Esophagus squamous epithelium (tissue), 5 donors: ENCODE results near the gene CCNL2. TPM values are rescaled to one million over a fixed set of nuclear protein-coding genes. Genes with fewer than 3 reads are reported as not detected.
A peak's percentile ranks its signal among the peaks of the same experiment; 100 is the strongest.

Source experiments
- DNase-seq: peaks from one replicate; lab custom pipeline; 2025; lab: John Stamatoyannopoulos, UW
- H3K27ac ChIP-seq, 4 donors: fragments of 200-600 bp; sonication (generic); one replicate each; pipeline ENCODE4 v1.5.1; 2016 to 2019; ENCODE audit warnings: mild to moderate bottlenecking in 1 of 4
- H3K27me3 ChIP-seq, 4 donors: fragments of 200-600 bp; sonication (generic); 1 replicate in 3 of 4; 2 replicates in 1 of 4; pipeline versions ENCODE4 v1.5.1 to v1.6.0; 2017 to 2021; ENCODE audit warnings: antibody characterized with exemption in 1 of 4
- H3K36me3 ChIP-seq, 3 donors: fragments of 200-600 bp; sonication (generic); one replicate each; pipeline ENCODE4 v1.5.1; 2016 to 2019
- H3K4me1 ChIP-seq, 3 donors: fragments of 200-600 bp; sonication (generic); one replicate each; pipeline ENCODE4 v1.5.1; 2017 to 2019
- H3K4me3 ChIP-seq, 4 donors: fragments of 200-600 bp; sonication (generic); 1 replicate in 3 of 4; 2 replicates in 1 of 4; pipeline ENCODE4 v1.5.1; 2016 to 2019; ENCODE audit warnings: mild to moderate bottlenecking in 2 of 4, moderate library complexity in 1 of 4
- H3K9me3 ChIP-seq, 3 donors: fragments of 200-600 bp; sonication (generic); one replicate each; pipeline ENCODE4 v1.5.1; 2016 to 2019
- CTCF ChIP-seq, 6 experiments: fragments of 450-650 bp in 4 of 6; fragments of 200-600 bp in 2 of 6; sonication (generic) in 2 of 6; IDR thresholded peaks; one replicate each; pipeline ENCODE4 v1.5.1; 2016 to 2019; ENCODE audit warnings: antibody characterized with exemption in 6 of 6, mild to moderate bottlenecking in 4 of 6, moderate library complexity in 4 of 6
- POLR2A ChIP-seq, 4 donors: fragments of 450-650 bp; IDR thresholded peaks; one replicate each; pipeline ENCODE4 v1.6.1; 2017; ENCODE audit warnings: antibody characterized with exemption in 4 of 4, mild to moderate bottlenecking in 4 of 4, moderate library complexity in 3 of 4
- WGBS, 2 donors: methylation state at CpG; one replicate each; pipeline ENCODE4 v1.1.5; 2018; 5-methylcytosine and 5-hydroxymethylcytosine counted together
- intact Hi-C: fragments of 100-400 bp; cut with DNase I; formaldehyde crosslinking; loops from one replicate; pipeline ENCODE4 v1.15.0; 2022
- total RNA-seq, 4 donors: library from RNA; depleted of rRNA; stranded (reverse); fragments of >200 nt; gene quantifications; one replicate each; pipeline ENCODE4 v1.1.0, GENCODE V29; 2016
- donor health status: DM: yes; HTN: yes; CAD: no.

CCNL2 gene
- total RNA-seq, 4 donors from 2014 or later: 42.5 to 213 (median 104) TPM

- Histone ChIP-seq H3K4me1 (peaks cover 50 to 74% (median 62%) of the 10 kb centered on the region in 3 donors), H3K9me3 (no peaks in the 10 kb centered on the region), H3K27ac (peak overlapping the region in 3 of 4 donors; percentile 41 to 76 (median 53)), H3K27me3 (peaks cover 0 to 49% (median 12%) of the 10 kb centered on the region in 4 donors), H3K36me3 (peaks cover 0 to 23% (median 0%) of the 10 kb centered on the region in 3 donors), H3K4me3 (peak overlapping the region in 2 of 4 donors; percentile 22 to 32)
- TF ChIP-seq POLR2A (IDR thresholded peaks at IDR 0.05) (no peak), CTCF (IDR thresholded peaks at IDR 0.05) (no peak)
- intact Hi-C loops: no loop called here
- 33 to 57% methylated on average over 9 to 19 of the region's 29 CpGs for WGBS, 2 donors
- DNase-seq: no peak
Observed at GRCh38 chr1:1351511-1352427, 47.4 kb downstream of the CCNL2 start.

GRCh38 chr1:1349256-1350012 is 49.7 kb downstream of the CCNL2 start, which contains the start of gene DVL1:
DVL1 (minus strand) TSS chr1:1349418; CDS start chr1:1349065, 353 bp downstream.
- Histone ChIP-seq H3K4me3 (peak within 1 kb of the TSS; percentile 62 to 96 (median 86)), H3K4me1 (peaks cover 63 to 74% (median 63%) of the 10 kb centered on the region in 3 donors), H3K9me3 (no peaks in the 10 kb centered on the region), H3K36me3 (peaks cover 0 to 21% (median 0%) of the 10 kb centered on the region in 3 donors), H3K27ac (peak within 1 kb of the TSS; percentile 92 to 95 (median 94)), H3K27me3 (peaks cover 0 to 26% (median 6%) of the 10 kb centered on the region in 4 donors)
- TF ChIP-seq CTCF (IDR thresholded peaks at IDR 0.05) (peak in 5 of 6 experiments; percentile 39 to 67 (median 53)), POLR2A (IDR thresholded peaks at IDR 0.05) (peak in 2 of 4 donors; percentile 20 to 53)
- DNase-seq: no peak
- intact Hi-C loops: no loop called here
- 0% methylated on average over 12 of the region's 122 CpGs; no CpG with 5 or more reads in 1 of the 2 donors for WGBS, 2 donors

GRCh38 chr1:1348420-1349255 is 50.5 kb downstream of the CCNL2 start:
- Histone ChIP-seq H3K9me3 (no peaks in the 10 kb centered on the region), H3K36me3 (peaks cover 0 to 20% (median 0%) of the 10 kb centered on the region in 3 donors), H3K4me3 (peak overlapping the region; percentile 62 to 96 (median 84)), H3K4me1 (peaks cover 59 to 74% (median 62%) of the 10 kb centered on the region in 3 donors), H3K27me3 (peaks cover 0 to 18% (median 2%) of the 10 kb centered on the region in 4 donors), H3K27ac (peak overlapping the region; percentile 92 to 95 (median 94))
- intact Hi-C loops: no loop called here
- TF ChIP-seq POLR2A (IDR thresholded peaks at IDR 0.05): no peak
- no peak for TF ChIP-seq CTCF (IDR thresholded peaks at IDR 0.05)
- no peak for DNase-seq
- 0% methylated on average over 1 of the region's 109 CpGs; no CpG with 5 or more reads in 1 of the 2 donors for WGBS, 2 donors

GRCh38 chr1:1347663-1348419 is 51.3 kb downstream of the CCNL2 start:
- intact Hi-C loops: no loop called here
- TF ChIP-seq CTCF (IDR thresholded peaks at IDR 0.05): no peak
- no peak for TF ChIP-seq POLR2A (IDR thresholded peaks at IDR 0.05)
- peaks cover 51 to 74% (median 59%) of the 10 kb centered on the region in 3 donors for H3K4me1 ChIP-seq
- peaks cover 0 to 12% (median 0%) of the 10 kb centered on the region in 3 donors for H3K36me3 ChIP-seq
- no peak for DNase-seq
- peak overlapping the region; percentile 92 to 95 (median 94) for H3K27ac ChIP-seq
- no peaks in the 10 kb centered on the region for H3K9me3 ChIP-seq
- peaks cover 0 to 10% (median 0%) of the 10 kb centered on the region in 4 donors for H3K27me3 ChIP-seq
- WGBS, 2 donors: no CpG with 5 or more reads among the region's 26 CpGs
- H3K4me3 ChIP-seq: peak overlapping the region; percentile 62 to 96 (median 84)
